ENCODE data around the gene INHA. TPM values are rescaled to one million over a fixed set of nuclear protein-coding genes. Genes with fewer than 3 reads are reported as not detected.

The INHA gene
- total RNA-seq, 1 donor from 2014 or later = 2.4 TPM

- H3K4me1 ChIP-seq = peaks cover 24% of the 10 kb centered on the region
- no peak overlapping the region for H3K27ac ChIP-seq (replicated peaks)
- intact Hi-C loops (cut with micrococcal nuclease) = no loop called here
- H3K27me3 ChIP-seq (ENCODE audit: low read depth) = peaks cover 53% of the 10 kb centered on the region
- no peak overlapping the region for H3K4me3 ChIP-seq
- no peaks in the 10 kb centered on the region for H3K36me3 ChIP-seq
- H3K9me3 ChIP-seq (replicated peaks) = no peaks in the 10 kb centered on the region
- TF ChIP-seq, protein P1, sequence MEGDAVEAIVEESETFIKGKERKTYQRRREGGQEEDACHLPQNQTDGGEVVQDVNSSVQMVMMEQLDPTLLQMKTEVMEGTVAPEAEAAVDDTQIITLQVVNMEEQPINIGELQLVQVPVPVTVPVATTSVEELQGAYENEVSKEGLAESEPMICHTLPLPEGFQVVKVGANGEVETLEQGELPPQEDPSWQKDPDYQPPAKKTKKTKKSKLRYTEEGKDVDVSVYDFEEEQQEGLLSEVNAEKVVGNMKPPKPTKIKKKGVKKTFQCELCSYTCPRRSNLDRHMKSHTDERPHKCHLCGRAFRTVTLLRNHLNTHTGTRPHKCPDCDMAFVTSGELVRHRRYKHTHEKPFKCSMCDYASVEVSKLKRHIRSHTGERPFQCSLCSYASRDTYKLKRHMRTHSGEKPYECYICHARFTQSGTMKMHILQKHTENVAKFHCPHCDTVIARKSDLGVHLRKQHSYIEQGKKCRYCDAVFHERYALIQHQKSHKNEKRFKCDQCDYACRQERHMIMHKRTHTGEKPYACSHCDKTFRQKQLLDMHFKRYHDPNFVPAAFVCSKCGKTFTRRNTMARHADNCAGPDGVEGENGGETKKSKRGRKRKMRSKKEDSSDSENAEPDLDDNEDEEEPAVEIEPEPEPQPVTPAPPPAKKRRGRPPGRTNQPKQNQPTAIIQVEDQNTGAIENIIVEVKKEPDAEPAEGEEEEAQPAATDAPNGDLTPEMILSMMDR (IDR thresholded peaks at IDR 0.05; ENCODE audit: borderline replicate concordance) = no peak
- DNase-seq = no peak
Measured at GRCh38 chr2:219549619-219550018, 22.5 kb upstream of the INHA start.

DNA sequence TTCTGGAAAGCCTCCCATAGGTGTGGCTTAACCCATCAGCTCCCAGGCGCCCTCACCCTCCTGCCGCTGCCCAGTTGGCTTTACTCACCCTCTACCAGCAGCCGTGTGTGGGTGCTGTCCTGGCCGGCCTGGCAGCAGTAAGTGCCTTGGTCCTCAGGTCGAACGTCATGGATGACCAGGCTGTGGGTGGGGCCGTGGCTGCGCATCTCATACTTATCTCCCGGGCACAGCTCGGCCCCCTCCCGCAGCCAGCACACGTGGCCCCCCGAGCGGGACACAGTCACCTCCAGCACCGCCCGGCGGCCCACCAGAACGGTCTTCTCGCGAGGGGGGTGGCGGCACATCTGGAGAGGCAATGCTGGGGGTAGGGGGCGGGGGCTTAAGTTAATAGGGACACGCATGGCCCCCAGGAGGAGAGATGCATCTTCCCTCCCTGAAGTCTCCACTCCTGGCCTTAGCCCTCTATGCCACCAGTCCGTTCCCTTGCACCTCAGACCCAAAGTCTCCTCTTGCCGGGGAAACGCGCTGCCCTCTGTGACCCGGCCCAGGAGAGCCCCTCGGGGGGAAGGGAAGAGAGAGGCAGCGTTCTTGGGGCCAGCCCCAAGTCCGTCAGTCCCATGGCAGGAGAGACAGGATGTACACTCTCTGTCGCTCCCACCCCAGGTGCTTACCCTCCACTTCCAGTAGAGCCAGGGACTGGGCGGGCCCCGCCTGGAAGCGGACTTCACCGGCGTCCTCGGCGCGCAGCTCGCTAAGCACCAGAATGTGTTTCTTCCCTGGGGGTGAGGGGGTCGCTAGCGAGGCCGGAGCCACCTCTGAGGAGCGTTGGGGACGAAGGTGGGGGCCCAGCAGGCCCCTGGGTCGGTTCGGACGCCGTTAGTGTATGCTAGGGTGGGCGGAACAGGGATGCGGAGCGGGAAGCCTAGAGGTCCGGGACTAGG lies 20.4 kb upstream of the INHA start:
- TF ChIP-seq, protein P1 (IDR thresholded peaks at IDR 0.05; ENCODE audit: borderline replicate concordance) = no peak
- Histone ChIP-seq H3K27me3 (ENCODE audit: low read depth) (peaks cover 53% of the 10 kb centered on the region), H3K9me3 (replicated peaks) (no peaks in the 10 kb centered on the region), H3K4me3 (peak overlapping the region; percentile 67), H3K27ac (replicated peaks) (peak overlapping the region; percentile 3), H3K36me3 (peaks cover 11% of the 10 kb centered on the region), H3K4me1 (peaks cover 21% of the 10 kb centered on the region)
- DNase-seq = no peak
- intact Hi-C loops (cut with micrococcal nuclease) = no loop called here

- peak overlapping the region; percentile 67 for H3K4me3 ChIP-seq
- TF ChIP-seq, protein P1 (IDR thresholded peaks at IDR 0.05; ENCODE audit: borderline replicate concordance) = no peak
- intact Hi-C loops (cut with micrococcal nuclease) = no loop called here
- H3K36me3 ChIP-seq = peaks cover 11% of the 10 kb centered on the region
- peak overlapping the region; percentile 3 for H3K27ac ChIP-seq (replicated peaks)
- peak; percentile 86 for DNase-seq
- H3K4me1 ChIP-seq = peaks cover 21% of the 10 kb centered on the region
- H3K9me3 ChIP-seq (replicated peaks) = no peaks in the 10 kb centered on the region
- H3K27me3 ChIP-seq (ENCODE audit: low read depth) = peaks cover 51% of the 10 kb centered on the region
Measured at GRCh38 chr2:219552382-219553167, 19.5 kb upstream of the INHA start.

DNA sequence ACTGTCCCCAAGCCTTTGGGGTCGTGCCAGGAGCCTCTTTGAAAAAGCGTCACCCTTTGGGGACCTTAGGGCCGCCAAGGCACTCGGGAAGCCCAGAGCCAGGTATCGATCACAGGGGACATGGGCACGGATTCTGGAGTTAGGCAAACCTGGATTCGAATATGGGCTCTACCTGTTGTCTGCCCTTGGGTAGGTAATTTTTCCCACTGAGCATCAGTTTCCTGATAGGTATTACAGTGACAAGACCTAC lies 19.0 kb upstream of the INHA start:
- H3K4me1 ChIP-seq = peaks cover 21% of the 10 kb centered on the region
- TF ChIP-seq, protein P1 (IDR thresholded peaks at IDR 0.05; ENCODE audit: borderline replicate concordance) = no peak
- DNase-seq = no peak
- no peaks in the 10 kb centered on the region for H3K9me3 ChIP-seq (replicated peaks)
- H3K4me3 ChIP-seq = peak overlapping the region; percentile 67
- H3K27me3 ChIP-seq (ENCODE audit: low read depth) = peaks cover 47% of the 10 kb centered on the region
- H3K36me3 ChIP-seq = peaks cover 12% of the 10 kb centered on the region
- intact Hi-C loops (cut with micrococcal nuclease) = no loop called here
- H3K27ac ChIP-seq (replicated peaks) = no peak overlapping the region

DNA sequence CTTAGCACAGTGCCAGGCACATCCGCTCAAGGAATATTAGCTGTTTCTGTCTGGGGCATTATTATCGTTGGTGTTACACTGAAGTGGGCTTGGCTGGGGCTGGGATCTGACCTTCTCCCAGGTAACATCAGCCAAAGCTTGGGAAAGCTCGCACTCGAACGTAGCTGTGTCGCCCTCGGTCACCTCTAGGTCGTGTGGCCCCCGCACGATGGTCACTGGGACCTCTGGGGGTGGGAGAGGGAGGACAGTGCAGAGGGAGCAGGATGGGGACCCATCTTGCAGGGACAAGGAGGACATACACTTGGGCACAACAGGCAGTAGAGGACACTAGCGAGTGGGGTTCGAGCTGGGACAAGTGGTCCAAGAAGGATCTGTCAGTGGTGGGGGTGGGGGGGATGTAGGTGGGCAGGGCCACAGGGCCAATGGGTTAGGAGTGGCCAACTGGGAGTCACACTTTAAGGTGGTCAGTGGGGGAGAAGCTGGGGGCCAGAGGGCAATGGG lies 18.6 kb upstream of the INHA start:
- Histone ChIP-seq H3K9me3 (replicated peaks) (no peaks in the 10 kb centered on the region), H3K4me1 (peaks cover 21% of the 10 kb centered on the region), H3K27me3 (ENCODE audit: low read depth) (peaks cover 47% of the 10 kb centered on the region), H3K36me3 (peaks cover 15% of the 10 kb centered on the region), H3K4me3 (no peak overlapping the region), H3K27ac (replicated peaks) (no peak overlapping the region)
- intact Hi-C loops (cut with micrococcal nuclease) = no loop called here
- DNase-seq = no peak
- TF ChIP-seq, protein P1 (IDR thresholded peaks at IDR 0.05; ENCODE audit: borderline replicate concordance) = no peak
